ENCODE measurements around the gene ZNF776. TPM values are rescaled to one million over a fixed set of nuclear protein-coding genes. Genes with fewer than 3 reads are reported as not detected.
"Not testable (repeated sequence)": the region's sequence is repeated elsewhere in the genome, so short reads cannot be mapped to it uniquely, and the experiment has no call there.

Gene ZNF776
- total and polyA plus RNA-seq, 5 donors from 2014 or later, result 2.9 to 15.4 (median 9.1) TPM

- ATAC-seq (ENCODE audit: low read depth in 2 of 2), result no peak
- no peaks in the 10 kb centered on the region for H3K27me3 ChIP-seq (ENCODE audit: control insufficient read depth, insufficient read depth, low read length)
- peaks cover 40% of the 10 kb centered on the region for H3K36me3 ChIP-seq (ENCODE audit: control insufficient read depth, insufficient read depth, low read length)
- peaks cover 0 to 14% (median 3%) of the 10 kb centered on the region in 4 donors for H3K4me1 Mint-ChIP-seq
- H3K4me1 ChIP-seq (ENCODE audit: control insufficient read depth, insufficient read depth, low read length, poor library complexity, severe bottlenecking), result no peaks in the 10 kb centered on the region
- H3K9me3 Mint-ChIP-seq, result peaks cover 0 to 77% (median 42%) of the 10 kb centered on the region in 7 donors
- no peak overlapping the region for H3K4me3 ChIP-seq (ENCODE audit: low read depth, low read length)
- H3K27ac ChIP-seq (ENCODE audit: insufficient read depth, low read length, poor library complexity, severe bottlenecking), result no peak overlapping the region
- DNase-seq, result no peak
- peaks cover 68% of the 10 kb centered on the region for H3K36me3 Mint-ChIP-seq
- no peaks in the 10 kb centered on the region for H3K27me3 Mint-ChIP-seq
- no peak overlapping the region for H3K27ac Mint-ChIP-seq
- H3K4me3 Mint-ChIP-seq, result no peak overlapping the region
- H3K9me3 ChIP-seq (ENCODE audit: control insufficient read depth in 2 of 2, low read length in 2 of 2), result peaks cover 67 to 91% of the 10 kb centered on the region in 2 experiments
These were observed 26.6 kb upstream of the ZNF776 start for GRCh38 chr19:57719901-57720519.

GRCh38 chr19:57720878-57721277, 25.7 kb upstream of the ZNF776 start:
- peaks cover 0 to 74% (median 38%) of the 10 kb centered on the region in 7 donors for H3K9me3 Mint-ChIP-seq
- no peaks in the 10 kb centered on the region for H3K27me3 ChIP-seq (ENCODE audit: control insufficient read depth, insufficient read depth, low read length)
- H3K27ac Mint-ChIP-seq, result no peak overlapping the region
- H3K4me1 ChIP-seq (ENCODE audit: control insufficient read depth, insufficient read depth, low read length, poor library complexity, severe bottlenecking), result no peaks in the 10 kb centered on the region
- H3K27me3 Mint-ChIP-seq, result no peaks in the 10 kb centered on the region
- no peak overlapping the region for H3K27ac ChIP-seq (ENCODE audit: insufficient read depth, low read length, poor library complexity, severe bottlenecking)
- H3K9me3 ChIP-seq (ENCODE audit: control insufficient read depth in 2 of 2, low read length in 2 of 2), result peaks cover 64 to 93% of the 10 kb centered on the region in 2 experiments
- peaks cover 64% of the 10 kb centered on the region for H3K36me3 Mint-ChIP-seq
- peaks cover 0 to 16% (median 3%) of the 10 kb centered on the region in 4 donors for H3K4me1 Mint-ChIP-seq
- no peak overlapping the region for H3K4me3 Mint-ChIP-seq
- no peak overlapping the region for H3K4me3 ChIP-seq (ENCODE audit: low read depth, low read length)
- ATAC-seq (ENCODE audit: low read depth in 2 of 2) (no peak), DNase-seq (no peak)
- H3K36me3 ChIP-seq (ENCODE audit: control insufficient read depth, insufficient read depth, low read length), result peaks cover 40% of the 10 kb centered on the region

GRCh38 chr19:57738320-57738719, 8.3 kb upstream of the ZNF776 start:
- not testable (repeated sequence) for H3K36me3 Mint-ChIP-seq; H3K4me1 ChIP-seq (ENCODE audit: control insufficient read depth, insufficient read depth, low read length, poor library complexity, severe bottlenecking); H3K27ac ChIP-seq (ENCODE audit: insufficient read depth, low read length, poor library complexity, severe bottlenecking); H3K4me3 ChIP-seq (ENCODE audit: low read depth, low read length); H3K9me3 ChIP-seq (ENCODE audit: control insufficient read depth in 2 of 2, low read length in 2 of 2); H3K27me3 Mint-ChIP-seq; H3K36me3 ChIP-seq (ENCODE audit: control insufficient read depth, insufficient read depth, low read length); H3K4me3 Mint-ChIP-seq; H3K4me1 Mint-ChIP-seq; H3K27me3 ChIP-seq (ENCODE audit: control insufficient read depth, insufficient read depth, low read length); ATAC-seq (ENCODE audit: low read depth in 2 of 2); H3K27ac Mint-ChIP-seq; H3K9me3 Mint-ChIP-seq
- peak in 1 of 3 donors; percentile 15 for DNase-seq

GRCh38 chr19:57738770-57739169, 7.8 kb upstream of the ZNF776 start:
- not testable (repeated sequence) for H3K4me3 Mint-ChIP-seq; H3K4me1 ChIP-seq (ENCODE audit: control insufficient read depth, insufficient read depth, low read length, poor library complexity, severe bottlenecking)

GRCh38 chr19:57747472-57747807, 825 bp downstream of the ZNF776 start:
- H3K36me3 Mint-ChIP-seq, result peaks cover 53% of the 10 kb centered on the region
- H3K9me3 ChIP-seq (ENCODE audit: control insufficient read depth in 2 of 2, low read length in 2 of 2), result peaks cover 41 to 52% of the 10 kb centered on the region in 2 experiments
- ATAC-seq (ENCODE audit: low read depth in 2 of 2), result no peak

More at GRCh38 chr19:57738770-57739169, 7.8 kb upstream of the ZNF776 start:
- H3K4me1 Mint-ChIP-seq; H3K36me3 Mint-ChIP-seq; ATAC-seq (ENCODE audit: low read depth in 2 of 2); H3K9me3 ChIP-seq (ENCODE audit: control insufficient read depth in 2 of 2, low read length in 2 of 2); H3K27ac ChIP-seq (ENCODE audit: insufficient read depth, low read length, poor library complexity, severe bottlenecking); H3K36me3 ChIP-seq (ENCODE audit: control insufficient read depth, insufficient read depth, low read length); H3K27me3 ChIP-seq (ENCODE audit: control insufficient read depth, insufficient read depth, low read length); H3K27me3 Mint-ChIP-seq; H3K9me3 Mint-ChIP-seq; DNase-seq; H3K4me3 ChIP-seq (ENCODE audit: low read depth, low read length): not testable (repeated sequence)
- peak overlapping the region in 1 of 3 donors; percentile 82 for H3K27ac Mint-ChIP-seq

GRCh38 chr19:57748029-57748428, 1.4 kb downstream of the ZNF776 start:
- no peak for DNase-seq
- peaks cover 11% of the 10 kb centered on the region for H3K4me1 ChIP-seq (ENCODE audit: control insufficient read depth, insufficient read depth, low read length, poor library complexity, severe bottlenecking)
- H3K4me1 Mint-ChIP-seq, result peaks cover 16 to 39% (median 21%) of the 10 kb centered on the region in 4 donors
- H3K9me3 Mint-ChIP-seq, result peaks cover 5 to 56% (median 41%) of the 10 kb centered on the region in 7 donors
- no peak overlapping the region for H3K27ac Mint-ChIP-seq
- no peaks in the 10 kb centered on the region for H3K27me3 Mint-ChIP-seq
- no peaks in the 10 kb centered on the region for H3K27me3 ChIP-seq (ENCODE audit: control insufficient read depth, insufficient read depth, low read length)
- H3K9me3 ChIP-seq (ENCODE audit: control insufficient read depth in 2 of 2, low read length in 2 of 2), result peaks cover 47 to 58% of the 10 kb centered on the region in 2 experiments
- H3K4me3 Mint-ChIP-seq, result peak overlapping the region; percentile 66 to 96 (median 92)
- H3K4me3 ChIP-seq (ENCODE audit: low read depth, low read length), result peak overlapping the region; percentile 93
- H3K27ac ChIP-seq (ENCODE audit: insufficient read depth, low read length, poor library complexity, severe bottlenecking), result no peak overlapping the region
- H3K36me3 Mint-ChIP-seq, result peaks cover 59% of the 10 kb centered on the region
- H3K36me3 ChIP-seq (ENCODE audit: control insufficient read depth, insufficient read depth, low read length), result peaks cover 48% of the 10 kb centered on the region
- no peak for ATAC-seq (ENCODE audit: low read depth in 2 of 2)

More at GRCh38 chr19:57747472-57747807, 825 bp downstream of the ZNF776 start:
- Mint-ChIP-seq H3K9me3 (peaks cover 3 to 50% (median 35%) of the 10 kb centered on the region in 7 donors), H3K27ac (peak overlapping the region in 2 of 3 donors; percentile 85 to 89), H3K4me3 (peak overlapping the region; percentile 91 to 96 (median 94)), H3K4me1 (peaks cover 16 to 39% (median 19%) of the 10 kb centered on the region in 4 donors), H3K27me3 (no peaks in the 10 kb centered on the region)
- DNase-seq, result peak in 1 of 3 donors; percentile 27
- H3K27me3 ChIP-seq (ENCODE audit: control insufficient read depth, insufficient read depth, low read length), result no peaks in the 10 kb centered on the region
- H3K36me3 ChIP-seq (ENCODE audit: control insufficient read depth, insufficient read depth, low read length), result peaks cover 42% of the 10 kb centered on the region
- H3K4me3 ChIP-seq (ENCODE audit: low read depth, low read length), result peak overlapping the region; percentile 93
- H3K4me1 ChIP-seq (ENCODE audit: control insufficient read depth, insufficient read depth, low read length, poor library complexity, severe bottlenecking), result peaks cover 11% of the 10 kb centered on the region
- H3K27ac ChIP-seq (ENCODE audit: insufficient read depth, low read length, poor library complexity, severe bottlenecking), result no peak overlapping the region

- Mint-ChIP-seq H3K27me3 (no peaks in the 10 kb centered on the region), H3K9me3 (peaks cover 6 to 92% (median 59%) of the 10 kb centered on the region in 7 donors)
These were observed 7.6 kb downstream of the ZNF776 start for GRCh38 chr19:57754091-57754673.

More at GRCh38 chr19:57754091-57754673, 7.6 kb downstream of the ZNF776 start:
- Mint-ChIP-seq H3K4me3 (no peak overlapping the region), H3K4me1 (peaks cover 0 to 11% (median 10%) of the 10 kb centered on the region in 4 donors), H3K36me3 (peaks cover 80% of the 10 kb centered on the region), H3K27ac (no peak overlapping the region)
- DNase-seq (no peak), ATAC-seq (ENCODE audit: low read depth in 2 of 2) (no peak)
- Histone ChIP-seq H3K27me3 (ENCODE audit: control insufficient read depth, insufficient read depth, low read length) (no peaks in the 10 kb centered on the region), H3K4me1 (ENCODE audit: control insufficient read depth, insufficient read depth, low read length, poor library complexity, severe bottlenecking) (no peaks in the 10 kb centered on the region), H3K9me3 (ENCODE audit: control insufficient read depth in 2 of 2, low read length in 2 of 2) (peaks cover 87 to 98% of the 10 kb centered on the region in 2 experiments), H3K36me3 (ENCODE audit: control insufficient read depth, insufficient read depth, low read length) (peaks cover 70% of the 10 kb centered on the region), H3K4me3 (ENCODE audit: low read depth, low read length) (peak overlapping the region; percentile 23), H3K27ac (ENCODE audit: insufficient read depth, low read length, poor library complexity, severe bottlenecking) (no peak overlapping the region)

Data from CD4-positive, CD25-positive, alpha-beta regulatory T cell (primary cell).